Neutrophil (primary cell): ENCODE results near the gene SYN1.

Experiments used
- H3K27ac ChIP-seq: fragments of 200-600 bp; sonication (generic); 2 replicates; pipeline ENCODE4 v1.5.1; 2016; ENCODE audit warnings: mild to moderate bottlenecking, moderate library complexity
- H3K27me3 ChIP-seq: fragments of 200-600 bp; sonication (generic); 2 replicates; pipeline ENCODE4 v1.6.0; 2016; ENCODE audit warnings: mild to moderate bottlenecking
- H3K36me3 ChIP-seq: fragments of 200-600 bp; sonication (generic); 2 replicates; pipeline ENCODE4 v1.5.1; 2017
- H3K4me1 ChIP-seq, 2 experiments: fragments of 200-600 bp in 1 of 2; sonication (generic) in 1 of 2; 1 replicate in 1 of 2; 2 replicates in 1 of 2; pipeline versions ENCODE4 v1.5.1 to v1.6.1; 2013 to 2016; ENCODE audit warnings: low read depth in 1 of 2, low read length in 1 of 2, mild to moderate bottlenecking in 1 of 2, moderate library complexity in 1 of 2; ENCODE audit not compliant: control insufficient read depth in 1 of 2, insufficient read depth in 1 of 2
- H3K4me3 ChIP-seq, 2 experiments: fragments of 200-600 bp in 1 of 2; sonication (generic) in 1 of 2; 1 replicate in 1 of 2; 2 replicates in 1 of 2; pipeline ENCODE4 v1.5.1; 2013 to 2016; ENCODE audit warnings: low read depth in 1 of 2, low read length in 1 of 2, mild to moderate bottlenecking in 1 of 2, moderate library complexity in 1 of 2
- H3K9me3 ChIP-seq: fragments of 200-600 bp; sonication (generic); 2 replicates; pipeline ENCODE4 v1.5.1; 2016
- CTCF ChIP-seq: fragments of 200-600 bp; sonication (generic); IDR thresholded peaks from 2 replicates; pipeline ENCODE4 v1.5.1; 2016; ENCODE audit warnings: antibody characterized with exemption

SYN1 gene

GRCh38 chrX:47649271-47649670 is 29.6 kb upstream of the SYN1 start:
- peak overlapping the region; percentile 20 for H3K27ac ChIP-seq
- H3K27me3 ChIP-seq, result no peaks in the 10 kb centered on the region
- peaks cover 15 to 17% of the 10 kb centered on the region in 2 experiments for H3K4me1 ChIP-seq
- no peak overlapping the region for H3K4me3 ChIP-seq
- H3K9me3 ChIP-seq, result no peaks in the 10 kb centered on the region
- no peaks in the 10 kb centered on the region for H3K36me3 ChIP-seq
- no peak for TF ChIP-seq CTCF

GRCh38 chrX:47648376-47648775 is 28.7 kb upstream of the SYN1 start:
- H3K9me3 ChIP-seq, result no peaks in the 10 kb centered on the region
- H3K4me1 ChIP-seq, result peaks cover 18 to 20% of the 10 kb centered on the region in 2 experiments
- H3K36me3 ChIP-seq, result no peaks in the 10 kb centered on the region
- no peak overlapping the region for H3K4me3 ChIP-seq
- H3K27ac ChIP-seq, result no peak overlapping the region
- TF ChIP-seq CTCF, result no peak
- H3K27me3 ChIP-seq, result no peaks in the 10 kb centered on the region

GRCh38 chrX:47646636-47647035 is 27.0 kb upstream of the SYN1 start:
- Histone ChIP-seq H3K4me3 (no peak overlapping the region), H3K9me3 (no peaks in the 10 kb centered on the region), H3K27ac (no peak overlapping the region), H3K36me3 (no peaks in the 10 kb centered on the region), H3K27me3 (no peaks in the 10 kb centered on the region), H3K4me1 (peaks cover 18 to 20% of the 10 kb centered on the region in 2 experiments)
- TF ChIP-seq CTCF, result no peak

GRCh38 chrX:47645530-47645929 is 25.9 kb upstream of the SYN1 start:
- H3K4me3 ChIP-seq, result no peak overlapping the region
- no peaks in the 10 kb centered on the region for H3K36me3 ChIP-seq
- no peaks in the 10 kb centered on the region for H3K27me3 ChIP-seq
- no peaks in the 10 kb centered on the region for H3K9me3 ChIP-seq
- H3K27ac ChIP-seq, result no peak overlapping the region
- no peak for TF ChIP-seq CTCF
- peaks cover 10 to 14% of the 10 kb centered on the region in 2 experiments for H3K4me1 ChIP-seq

- Histone ChIP-seq H3K4me1 (peaks cover 10 to 11% of the 10 kb centered on the region in 2 experiments), H3K27ac (no peak overlapping the region), H3K9me3 (no peaks in the 10 kb centered on the region), H3K4me3 (no peak overlapping the region), H3K36me3 (no peaks in the 10 kb centered on the region), H3K27me3 (no peaks in the 10 kb centered on the region)
- peak; percentile 30 for TF ChIP-seq CTCF
Observed at GRCh38 chrX:47644557-47645091, 25.0 kb upstream of the SYN1 start.

GRCh38 chrX:47643926-47644325 is 24.3 kb upstream of the SYN1 start:
- peak overlapping the region; percentile 18 for H3K27ac ChIP-seq
- peaks cover 4% of the 10 kb centered on the region in 2 experiments for H3K4me1 ChIP-seq
- H3K36me3 ChIP-seq, result no peaks in the 10 kb centered on the region
- H3K27me3 ChIP-seq, result no peaks in the 10 kb centered on the region
- no peak overlapping the region for H3K4me3 ChIP-seq
- H3K9me3 ChIP-seq, result no peaks in the 10 kb centered on the region
- peak; percentile 24 for TF ChIP-seq CTCF
